GM12865 (cell line): ENCODE data around the gene CDON.

Experiments used
- DNase-seq: peaks from one replicate; pipeline ENCODE4 v3.0.0; 2010; ENCODE audit warnings: low read depth
- H3K4me3 ChIP-seq: 2 replicates; pipeline ENCODE4 v1.5.1; 2011; ENCODE audit warnings: mild to moderate bottlenecking, low read depth, low read length, control low read depth
- CTCF ChIP-seq: IDR thresholded peaks from 2 replicates; pipeline ENCODE4 v1.5.1; 2011; ENCODE audit warnings: low read length, control low read depth, low read depth, inconsistent platforms; ENCODE audit not compliant: insufficient read depth; ENCODE audit errors: missing control alignments

CDON gene

GRCh38 chr11:125953401-125953935 is 109.2 kb downstream of the CDON start:
- no peak for DNase-seq
- TF ChIP-seq CTCF, result no peak

DNA sequence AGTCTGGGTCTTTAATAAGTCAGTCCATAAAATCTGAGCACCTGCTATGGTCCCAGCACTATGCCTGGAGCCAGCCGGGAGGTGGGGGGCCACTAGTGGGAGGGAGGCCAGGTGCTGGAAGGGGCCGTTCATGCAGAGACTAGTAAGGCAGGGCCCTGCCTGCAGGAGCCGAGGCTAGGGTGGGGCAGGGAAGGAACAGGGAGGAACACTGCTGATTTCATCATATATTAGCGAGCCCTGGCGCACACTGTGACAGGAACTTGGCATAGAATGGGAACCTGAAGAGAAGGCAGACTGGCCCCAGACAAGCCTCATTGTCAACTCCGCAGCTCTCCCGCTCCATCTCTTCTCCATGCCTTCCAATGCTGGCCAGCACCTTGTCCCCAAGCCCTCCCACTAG is 109.7 kb downstream of the CDON start:
- no peak for DNase-seq
- TF ChIP-seq CTCF, result no peak
- no peak overlapping the region for H3K4me3 ChIP-seq

More at GRCh38 chr11:125953401-125953935, 109.2 kb downstream of the CDON start:
- no peak overlapping the region for H3K4me3 ChIP-seq

GRCh38 chr11:125952559-125952958 is 110.1 kb downstream of the CDON start:
- no peak for DNase-seq
- TF ChIP-seq CTCF, result no peak
- H3K4me3 ChIP-seq, result no peak overlapping the region

DNA sequence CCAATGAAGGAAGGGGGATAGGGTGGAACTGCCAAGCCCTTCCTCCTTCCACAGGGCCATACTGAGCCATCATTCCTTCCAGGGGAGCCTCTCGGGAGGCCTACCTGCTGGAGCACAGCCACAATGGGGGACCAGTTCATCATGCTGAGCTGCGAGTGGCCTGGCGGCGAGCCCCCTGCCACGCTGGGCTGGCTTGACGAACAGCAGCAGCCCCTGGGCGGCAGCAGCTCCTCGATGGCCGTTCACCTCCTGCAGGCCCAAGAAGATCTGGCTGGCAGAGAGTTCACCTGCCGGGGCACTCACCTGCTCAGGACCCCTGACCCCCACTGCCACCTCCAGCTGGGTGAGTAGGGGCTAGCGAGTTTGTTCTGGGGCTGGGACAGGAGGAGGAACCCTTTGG is 110.9 kb downstream of the CDON start:
- H3K4me3 ChIP-seq, result no peak overlapping the region
- no peak for DNase-seq
- no peak for TF ChIP-seq CTCF

- no peak for TF ChIP-seq CTCF
- H3K4me3 ChIP-seq, result no peak overlapping the region
- no peak for DNase-seq
Observed at GRCh38 chr11:125950696-125951651, 111.7 kb downstream of the CDON start.

DNA sequence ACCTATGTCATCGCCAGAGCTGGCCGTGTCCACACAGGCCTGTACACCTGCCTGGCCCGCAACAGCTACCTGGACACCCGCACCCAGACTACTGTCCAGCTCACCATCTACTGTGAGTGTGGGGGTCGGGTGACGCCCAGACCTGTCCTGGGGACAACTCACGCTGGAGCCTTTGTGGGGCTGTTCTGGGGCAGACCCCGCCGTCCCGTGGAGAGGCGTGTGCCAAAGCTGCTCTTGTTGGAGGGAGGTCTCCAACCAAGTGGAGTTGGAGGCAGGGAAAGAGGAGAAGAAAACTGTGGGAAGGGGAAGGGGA is 112.5 kb downstream of the CDON start:
- H3K4me3 ChIP-seq, result no peak overlapping the region
- no peak for DNase-seq
- TF ChIP-seq CTCF, result no peak
